ENCODE data around the gene PRM2. TPM values are rescaled to one million over a fixed set of nuclear protein-coding genes. Genes with fewer than 3 reads are reported as not detected.

PRM2 gene
- total and polyA plus RNA-seq, 2 donors (not counting 3 experiments of a cell fraction or from before 2014, with no cell fraction given) = not detected

- no peaks in the 10 kb centered on the region for H3K36me3 ChIP-seq (ENCODE audit: control insufficient read depth in 2 of 2, extremely low read depth in 1 of 2, insufficient read depth in 2 of 2, low read length in 2 of 2)
- H4K20me1 ChIP-seq (replicated peaks; ENCODE audit: control insufficient read depth, extremely low read depth, insufficient read depth, low read length) = no peaks in the 10 kb centered on the region
- H3K4me3 ChIP-seq (replicated peaks in 1 of 3; ENCODE audit: insufficient read depth in 1 of 3, low read depth in 1 of 3, low read length in 3 of 3) = no peak overlapping the region
- dilution Hi-C loops (cut with MboI; ENCODE audit: extremely low pct_ligation_motif_present, low sequenced_read_pairs) = no loop called here
- H3K79me2 ChIP-seq (ENCODE audit: control insufficient read depth, insufficient read depth, low read length) = no peaks in the 10 kb centered on the region
- H2AFZ ChIP-seq (ENCODE audit: low read depth, low read length) = no peak overlapping the region
- no peaks in the 10 kb centered on the region for H3K9me1 ChIP-seq (replicated peaks; ENCODE audit: control insufficient read depth, extremely low read depth, insufficient read depth, low read length)
- intact Hi-C loops (cut with micrococcal nuclease) = no loop called here
- no peaks in the 10 kb centered on the region for H3K9me3 ChIP-seq (replicated peaks; ENCODE audit: control insufficient read depth, insufficient read depth, low read length)
- BruUV-seq (replicated peaks) = no TSS peak
- H3K4me1 ChIP-seq (ENCODE audit: control insufficient read depth, extremely low read depth, insufficient read depth, low read length) = no peaks in the 10 kb centered on the region
- POLR2A ChIA-PET = no interaction called here
- CTCF ChIA-PET = interaction anchor here (0.6 to 1.4 kb wide), 4 partner anchors 10 to 94 kb away, joined by 3 to 7 read pairs (median 4); no protein-coding TSS in a partner anchor
- no peak for DNase-seq (ENCODE audit: low read depth, low spot score)
- no peak overlapping the region for H3K4me2 ChIP-seq (ENCODE audit: insufficient read depth, low read length)
- no peak overlapping the region for H3K27ac ChIP-seq (ENCODE audit: insufficient read depth, low read depth, low read length)
- no peaks in the 10 kb centered on the region for H3K27me3 ChIP-seq (ENCODE audit: control insufficient read depth in 2 of 2, insufficient read depth in 2 of 2, low read length in 2 of 2)
- H3K9ac ChIP-seq (replicated peaks; ENCODE audit: extremely low read depth, insufficient read depth, low read length) = no peak overlapping the region
- no peak for TF ChIP-seq FOS (IDR thresholded peaks at IDR 0.05; ENCODE audit: borderline replicate concordance, insufficient read depth, low read length)
- TF ChIP-seq POLR2AphosphoS5 (IDR thresholded peaks at IDR 0.05; ENCODE audit: insufficient read depth, low read depth, low read length) = no peak
- TF ChIP-seq JUN (IDR thresholded peaks at IDR 0.05; ENCODE audit: borderline replicate concordance, insufficient read depth, insufficient read length, low read depth) = no peak
- no peak for TF ChIP-seq EZH2 (IDR thresholded peaks at IDR 0.05; ENCODE audit: borderline replicate concordance, low read depth, low read length, severe bottlenecking)
- no peak for TF ChIP-seq GATA2 (IDR thresholded peaks at IDR 0.05; ENCODE audit: insufficient read depth, insufficient read length, low read depth, low read length)
- no peak for FAIRE-seq
These were observed 12.0 kb downstream of the PRM2 start for GRCh38 chr16:11264155-11264832.

DNA sequence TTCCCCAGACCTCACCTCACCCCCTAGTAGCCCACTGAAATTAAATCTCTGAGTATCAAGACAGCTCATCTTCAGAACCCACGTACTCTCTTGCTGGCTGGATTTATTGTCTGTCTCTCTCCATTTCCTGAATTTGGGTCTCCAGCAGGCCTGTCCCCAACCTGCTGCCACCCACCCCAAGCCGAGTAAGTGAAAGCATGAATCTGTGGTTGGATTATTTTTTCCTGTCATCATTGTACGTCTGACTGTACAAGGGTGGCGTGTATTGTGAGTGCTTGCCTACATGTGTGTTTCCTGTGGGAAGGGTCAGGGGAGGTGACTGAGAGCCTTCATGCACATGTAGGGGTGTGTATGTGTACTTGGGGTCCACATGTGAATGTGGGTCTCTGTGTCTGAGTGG lies 12.5 kb downstream of the PRM2 start:
- H3K4me3 ChIP-seq (replicated peaks in 1 of 3; ENCODE audit: insufficient read depth in 1 of 3, low read depth in 1 of 3, low read length in 3 of 3) = no peak overlapping the region
- FAIRE-seq (no peak), DNase-seq (ENCODE audit: low read depth, low spot score) (no peak)
- H3K79me2 ChIP-seq (ENCODE audit: control insufficient read depth, insufficient read depth, low read length) = no peaks in the 10 kb centered on the region
- intact Hi-C loops (cut with micrococcal nuclease) = no loop called here
- no TSS peak for BruUV-seq (replicated peaks)
- H3K9ac ChIP-seq (replicated peaks; ENCODE audit: extremely low read depth, insufficient read depth, low read length) = no peak overlapping the region
- no peak overlapping the region for H3K27ac ChIP-seq (ENCODE audit: insufficient read depth, low read depth, low read length)
- TF ChIP-seq POLR2A (IDR thresholded peaks at IDR 0.05; ENCODE audit: low read depth, low read length) = no peak
- no peak for TF ChIP-seq FOS (IDR thresholded peaks at IDR 0.05; ENCODE audit: borderline replicate concordance, insufficient read depth, low read length)
- no peak for TF ChIP-seq POLR2AphosphoS5 (IDR thresholded peaks at IDR 0.05; ENCODE audit: insufficient read depth, low read depth, low read length)
- TF ChIP-seq, protein P1, sequence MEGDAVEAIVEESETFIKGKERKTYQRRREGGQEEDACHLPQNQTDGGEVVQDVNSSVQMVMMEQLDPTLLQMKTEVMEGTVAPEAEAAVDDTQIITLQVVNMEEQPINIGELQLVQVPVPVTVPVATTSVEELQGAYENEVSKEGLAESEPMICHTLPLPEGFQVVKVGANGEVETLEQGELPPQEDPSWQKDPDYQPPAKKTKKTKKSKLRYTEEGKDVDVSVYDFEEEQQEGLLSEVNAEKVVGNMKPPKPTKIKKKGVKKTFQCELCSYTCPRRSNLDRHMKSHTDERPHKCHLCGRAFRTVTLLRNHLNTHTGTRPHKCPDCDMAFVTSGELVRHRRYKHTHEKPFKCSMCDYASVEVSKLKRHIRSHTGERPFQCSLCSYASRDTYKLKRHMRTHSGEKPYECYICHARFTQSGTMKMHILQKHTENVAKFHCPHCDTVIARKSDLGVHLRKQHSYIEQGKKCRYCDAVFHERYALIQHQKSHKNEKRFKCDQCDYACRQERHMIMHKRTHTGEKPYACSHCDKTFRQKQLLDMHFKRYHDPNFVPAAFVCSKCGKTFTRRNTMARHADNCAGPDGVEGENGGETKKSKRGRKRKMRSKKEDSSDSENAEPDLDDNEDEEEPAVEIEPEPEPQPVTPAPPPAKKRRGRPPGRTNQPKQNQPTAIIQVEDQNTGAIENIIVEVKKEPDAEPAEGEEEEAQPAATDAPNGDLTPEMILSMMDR (IDR thresholded peaks at IDR 0.05; ENCODE audit: extremely low read depth in 1 of 2, insufficient read depth in 1 of 2, low read depth in 1 of 2, low read length in 2 of 2) = no peak
- no peak for TF ChIP-seq MAX (IDR thresholded peaks at IDR 0.05; ENCODE audit: insufficient read depth, insufficient read length)
- no peak for TF ChIP-seq JUN (IDR thresholded peaks at IDR 0.05; ENCODE audit: borderline replicate concordance, insufficient read depth, insufficient read length, low read depth)
- no peak for TF ChIP-seq MYC (IDR thresholded peaks at IDR 0.05; ENCODE audit: low read depth, low read length)
- no peak for TF ChIP-seq GATA2 (IDR thresholded peaks at IDR 0.05; ENCODE audit: insufficient read depth, insufficient read length, low read depth, low read length)
- no peak for TF ChIP-seq EZH2 (IDR thresholded peaks at IDR 0.05; ENCODE audit: borderline replicate concordance, low read depth, low read length, severe bottlenecking)
- H3K9me1 ChIP-seq (replicated peaks; ENCODE audit: control insufficient read depth, extremely low read depth, insufficient read depth, low read length) = no peaks in the 10 kb centered on the region
- dilution Hi-C loops (cut with MboI; ENCODE audit: extremely low pct_ligation_motif_present, low sequenced_read_pairs) = no loop called here
- no peaks in the 10 kb centered on the region for H3K9me3 ChIP-seq (replicated peaks; ENCODE audit: control insufficient read depth, insufficient read depth, low read length)
- ChIA-PET POLR2A (no interaction called here), CTCF (interaction anchor here (0.6 to 1.4 kb wide), 4 partner anchors 69 to 293 kb away, joined by 3 to 7 read pairs (median 3); no protein-coding TSS in a partner anchor)
- H3K4me2 ChIP-seq (ENCODE audit: insufficient read depth, low read length) = no peak overlapping the region
- H3K4me1 ChIP-seq (ENCODE audit: control insufficient read depth, extremely low read depth, insufficient read depth, low read length) = no peaks in the 10 kb centered on the region
- no peaks in the 10 kb centered on the region for H3K27me3 ChIP-seq (ENCODE audit: control insufficient read depth in 2 of 2, insufficient read depth in 2 of 2, low read length in 2 of 2)
- no peak overlapping the region for H2AFZ ChIP-seq (ENCODE audit: low read depth, low read length)
- no peaks in the 10 kb centered on the region for H4K20me1 ChIP-seq (replicated peaks; ENCODE audit: control insufficient read depth, extremely low read depth, insufficient read depth, low read length)
- no peaks in the 10 kb centered on the region for H3K36me3 ChIP-seq (ENCODE audit: control insufficient read depth in 2 of 2, extremely low read depth in 1 of 2, insufficient read depth in 2 of 2, low read length in 2 of 2)

Measured in endothelial cell of umbilical vein (primary cell).